ENCODE measurements around the gene ELN. TPM values are rescaled to one million over a fixed set of nuclear protein-coding genes. Genes with fewer than 3 reads are reported as not detected.

Gene ELN
- total and polyA plus RNA-seq, 2 of the 8 experiments (the other 6 are each of a cell fraction or from before 2014, with no cell fraction given) = 5.1 to 5.6 TPM

GRCh38 chr7:74092321-74092963, 64.5 kb downstream of the ELN start:
- Histone ChIP-seq H4K8ac (ENCODE audit: extremely low read depth, insufficient read depth, low read length) (no peak overlapping the region), H3K9ac (replicated peaks in 1 of 4; ENCODE audit: extremely low read depth in 1 of 4, low read depth in 3 of 4, low read length in 3 of 4) (no peak overlapping the region), H3K4me3 (ENCODE audit: extremely low read depth in 1 of 4, insufficient read depth in 2 of 4, low read depth in 3 of 4, low read length in 4 of 4) (no peak overlapping the region), H3K9me3 (ENCODE audit: insufficient read depth in 2 of 2, low read depth in 1 of 2, low read length in 1 of 2) (peaks cover under 1 to 4% of the 10 kb centered on the region in 2 experiments; a peak in 3 of 4 replicates), H3K27me3 (replicated peaks in 1 of 4; ENCODE audit: control insufficient read depth in 3 of 4, extremely low read depth in 1 of 4, insufficient read depth in 3 of 4, low read length in 3 of 4) (no peaks in the 10 kb centered on the region), H3K23ac (ENCODE audit: insufficient read length) (no peak overlapping the region), H3K23me2 (ENCODE audit: low read depth, low read length) (no peaks in the 10 kb centered on the region; the same call in 1 of the 2 replicates), H2BK5ac (ENCODE audit: low read depth, low read length) (peak overlapping the region; percentile 81; the same call in 1 of the 2 replicates), H2BK12ac (ENCODE audit: low read depth, low read length) (peak overlapping the region; percentile 87), H2BK15ac (ENCODE audit: low read length) (no peak overlapping the region), H2AFZ (ENCODE audit: low read length) (no peak overlapping the region), H3K79me2 (ENCODE audit: control insufficient read depth in 1 of 2, insufficient read depth in 2 of 2, low read length in 2 of 2) (peaks cover 0 to 5% of the 10 kb centered on the region in 2 experiments; a peak in 1 of 4 replicates), H3K4ac (replicated peaks; ENCODE audit: insufficient read length, low read depth, low read length) (peak overlapping the region; percentile 59), H2BK20ac (ENCODE audit: low read length) (0 out of 2 replicates have a peak overlapping the region, but pooled peaks have one; percentile 61), H3K18ac (ENCODE audit: extremely low read depth, low read length) (no peak overlapping the region), H4K5ac (ENCODE audit: insufficient read length, low read depth, low read length) (peak overlapping the region; percentile 1), H4K20me1 (replicated peaks in 1 of 2; ENCODE audit: control insufficient read depth in 1 of 2, insufficient read depth in 2 of 2, low read length in 2 of 2) (peaks cover 0 to 12% of the 10 kb centered on the region in 2 experiments), H3K4me2 (ENCODE audit: insufficient read depth in 1 of 2, low read depth in 2 of 2, low read length in 2 of 2) (no peak overlapping the region), H2AK5ac (ENCODE audit: low read depth, low read length) (peak overlapping the region; percentile 79; the same call in 1 of the 2 replicates), H3K56ac (replicated peaks; ENCODE audit: insufficient read length, low read depth, low read length) (no peak overlapping the region), H3K79me1 (ENCODE audit: low read depth, low read length) (peaks cover 5% of the 10 kb centered on the region), H4K91ac (replicated peaks; ENCODE audit: insufficient read length, low read length) (peak overlapping the region; percentile 91), H3K27ac (ENCODE audit: low read depth, low read length) (no peak overlapping the region), H2BK120ac (replicated peaks; ENCODE audit: low read depth, low read length) (no peak overlapping the region), H3K4me1 (replicated peaks in 1 of 4; ENCODE audit: control insufficient read depth in 3 of 4, insufficient read depth in 4 of 4, low read length in 3 of 4) (peaks cover 8 to 31% (median 26%) of the 10 kb centered on the region in 4 experiments), H3K36me3 (ENCODE audit: control insufficient read depth in 2 of 4, insufficient read depth in 4 of 4, low read length in 3 of 4) (peaks cover 4 to 19% (median 10%) of the 10 kb centered on the region in 4 experiments), H3K14ac (ENCODE audit: insufficient read length) (no peak overlapping the region)
- 85% methylated on average over 12 of the region's 13 CpGs; no CpG with 5 or more reads in 1 of the 2 experiments for WGBS, 2 experiments (ENCODE audit: extremely low coverage in 1 of 2, insufficient coverage in 1 of 2, insufficient read length in 1 of 2, insufficient replicate concordance in 2 of 2, low coverage in 1 of 2, low lambda C conversion rate in 2 of 2, missing lambda C conversion rate in 1 of 2)
- POLR2A ChIA-PET (ENCODE audit: partially characterized antibody) = interaction anchor here (0.7 to 1.6 kb wide), 5 partner anchors 8 to 111 kb away, joined by 3 to 4 read pairs (median 3); no protein-coding TSS in a partner anchor
- no peak for DNase-seq (ENCODE audit: low read depth in 1 of 2, low spot score in 2 of 2)
- CTCF ChIA-PET (ENCODE audit: partially characterized antibody) = interaction anchor here (0.6 to 2.6 kb wide), 4 partner anchors 24 to 213 kb away, joined by 3 to 10 read pairs (median 3); no protein-coding TSS in a partner anchor
- FAIRE-seq = no peak
- TF ChIP-seq SIN3A (conservative IDR thresholded peaks at IDR 0.05 in 1 of 2, IDR thresholded peaks at IDR 0.05 in 1 of 2; ENCODE audit: low read depth in 1 of 2, low read length in 2 of 2) (no peak), POLR2AphosphoS5 (IDR thresholded peaks at IDR 0.05; ENCODE audit: low read depth, low read length) (no peak), NRF1 (IDR thresholded peaks at IDR 0.05; ENCODE audit: low read depth, low read length) (no peak), SIRT6 (IDR thresholded peaks at IDR 0.05; ENCODE audit: low read length) (no peak), MAX (IDR thresholded peaks at IDR 0.05) (no peak), SIX5 (IDR thresholded peaks at IDR 0.05; ENCODE audit: low read depth, low read length) (no peak), SUZ12 (IDR thresholded peaks at IDR 0.05; ENCODE audit: low read length) (no peak), BCL11A (IDR thresholded peaks at IDR 0.05; ENCODE audit: low read depth in 2 of 2, low read length in 2 of 2) (no peak), CBX5 (IDR thresholded peaks at IDR 0.05; ENCODE audit: low read depth, low read length) (no peak), ASH2L (IDR thresholded peaks at IDR 0.05; ENCODE audit: low read length) (no peak)
